Measurements from ENCODE around the gene UBE2N. TPM values are rescaled to one million over a fixed set of nuclear protein-coding genes. Genes with fewer than 3 reads are reported as not detected.

Gene UBE2N
- 118 and 131 TPM in 2 replicates for total RNA-seq

GRCh38 chr12:93441617-93442410 is at the start of gene UBE2N:
UBE2N (minus strand) TSS chr12:93441947; CDS start chr12:93441884, 63 bp downstream.
- peak; percentile 84 to 95 for DNase-seq (ENCODE audit: low read depth in 2 of 2)

- no peak for DNase-seq (ENCODE audit: low read depth in 2 of 2)
Observed at GRCh38 chr12:93484315-93484981, 42.7 kb upstream of the UBE2N start.

GRCh38 chr12:93483151-93483807 is 41.5 kb upstream of the UBE2N start:
- no peak for DNase-seq (ENCODE audit: low read depth in 2 of 2)

- no peak for DNase-seq (ENCODE audit: low read depth in 2 of 2)
Observed at GRCh38 chr12:93482721-93483120, 41.0 kb upstream of the UBE2N start.

GRCh38 chr12:93476555-93476954 is 34.8 kb upstream of the UBE2N start:
- DNase-seq (ENCODE audit: low read depth in 2 of 2) = no peak

GRCh38 chr12:93469386-93469785 is 27.6 kb upstream of the UBE2N start:
- DNase-seq (ENCODE audit: low read depth in 2 of 2) = no peak

GRCh38 chr12:93468008-93468371 is 26.2 kb upstream of the UBE2N start:
- no peak for DNase-seq (ENCODE audit: low read depth in 2 of 2)

- peak; percentile 77 to 83 for DNase-seq (ENCODE audit: low read depth in 2 of 2)
Observed at GRCh38 chr12:93467351-93468007, 25.7 kb upstream of the UBE2N start, which contains the start of gene MRPL42. MRPL42 (plus strand) TSS chr12:93467514; CDS start chr12:93469286, 1,772 bp downstream.

GRCh38 chr12:93466625-93467350 is 25.0 kb upstream of the UBE2N start:
- DNase-seq (ENCODE audit: low read depth in 2 of 2) = no peak

- DNase-seq (ENCODE audit: low read depth in 2 of 2) = no peak
Observed at GRCh38 chr12:93465841-93466240, 24.1 kb upstream of the UBE2N start.

- DNase-seq (ENCODE audit: low read depth in 2 of 2) = no peak
Observed at GRCh38 chr12:93461503-93461902, 19.8 kb upstream of the UBE2N start.

GRCh38 chr12:93460902-93461301 is 19.2 kb upstream of the UBE2N start:
- DNase-seq (ENCODE audit: low read depth in 2 of 2) = no peak

GRCh38 chr12:93460003-93460402 is 18.3 kb upstream of the UBE2N start:
- DNase-seq (ENCODE audit: low read depth in 2 of 2) = no peak

GRCh38 chr12:93459097-93459496 is 17.4 kb upstream of the UBE2N start:
- DNase-seq (ENCODE audit: low read depth in 2 of 2) = no peak

- no peak for DNase-seq (ENCODE audit: low read depth in 2 of 2)
Observed at GRCh38 chr12:93456077-93456476, 14.3 kb upstream of the UBE2N start.

GRCh38 chr12:93453633-93454032 is 11.9 kb upstream of the UBE2N start:
- no peak for DNase-seq (ENCODE audit: low read depth in 2 of 2)

GRCh38 chr12:93451423-93452158 is 9.8 kb upstream of the UBE2N start:
- no peak for DNase-seq (ENCODE audit: low read depth in 2 of 2)

GRCh38 chr12:93449277-93449676 is 7.5 kb upstream of the UBE2N start:
- DNase-seq (ENCODE audit: low read depth in 2 of 2) = no peak

GRCh38 chr12:93448796-93449195 is 7.0 kb upstream of the UBE2N start:
- no peak for DNase-seq (ENCODE audit: low read depth in 2 of 2)

GRCh38 chr12:93447555-93448290 is 6.0 kb upstream of the UBE2N start:
- no peak for DNase-seq (ENCODE audit: low read depth in 2 of 2)

Measured in dermis microvascular lymphatic vessel endothelial cell (primary cell).